K562 (cell line): ENCODE data around the gene AHI1. TPM values are rescaled to one million over a fixed set of nuclear protein-coding genes. Genes with fewer than 3 reads are reported as not detected.
A peak's percentile ranks its signal among the peaks of the same experiment; 100 is the strongest.

ENCODE experiments used
- ARID2 ChIP-seq: fragments of 450-650 bp; IDR thresholded peaks from 2 replicates; pipeline ENCODE4 v1.6.1; 2017; ENCODE audit warnings: antibody characterized with exemption, mild to moderate bottlenecking
- ARNT ChIP-seq, 2 experiments: fragments of 450-650 bp; IDR thresholded peaks; 2 replicates each; pipeline ENCODE4 v1.6.1; 2016; ENCODE audit warnings: mild to moderate bottlenecking in 1 of 2
- BCOR ChIP-seq: fragments of 450-650 bp; IDR thresholded peaks from 2 replicates; pipeline ENCODE4 v1.6.1; 2016
- BRF2 ChIP-seq: IDR thresholded peaks from 3 replicates; pipeline ENCODE4 v1.6.1; 2011; ENCODE audit warnings: borderline replicate concordance, mild to moderate bottlenecking; ENCODE audit not compliant: insufficient read length, insufficient read depth
- COPS2 ChIP-seq: fragments of 450-650 bp; conservative IDR thresholded peaks from 2 replicates; pipeline ENCODE4 v1.6.1; 2016; ENCODE audit warnings: mild to moderate bottlenecking, moderate library complexity
- DIDO1 ChIP-seq: fragments of 450-650 bp; IDR thresholded peaks from 2 replicates; pipeline ENCODE4 v1.6.1; 2016; ENCODE audit warnings: low read depth, missing biosample characterization, missing genetic modification characterization
- ELF1 ChIP-seq: fragments of 200-800 bp; sonication (Bioruptor generic); IDR thresholded peaks from 2 replicates; pipeline ENCODE4 v1.6.1; 2016; ENCODE audit warnings: missing genetic modification characterization, missing compliant biosample characterization
- HMGN3 ChIP-seq: IDR thresholded peaks from 2 replicates; pipeline ENCODE4 v1.6.1; 2011; ENCODE audit warnings: borderline replicate concordance, low read depth, mild to moderate bottlenecking, mixed read lengths, low read length; ENCODE audit not compliant: insufficient read length; ENCODE audit errors: extremely low read depth
- HNRNPK ChIP-seq: fragments of 200-400 bp; formaldehyde crosslinking; IDR thresholded peaks from one replicate; pipeline ENCODE4 v1.6.1; 2018; ENCODE audit warnings: mild to moderate bottlenecking, low read depth, low read length; ENCODE audit not compliant: poor library complexity, severe bottlenecking
- JUND ChIP-seq, 2 experiments: IDR thresholded peaks; 2 replicates in 1 of 2; 3 replicates in 1 of 2; pipeline ENCODE4 v1.6.1; 2011; ENCODE audit warnings: borderline replicate concordance in 2 of 2, low read depth in 2 of 2, low read length in 2 of 2, improper control_type of control experiment in 1 of 2, missing biosample characterization in 1 of 2, missing genetic modification characterization in 1 of 2, missing genetic modification reagents in 1 of 2
- MAFK ChIP-seq: IDR thresholded peaks from 2 replicates; pipeline ENCODE4 v1.6.1; 2011; ENCODE audit warnings: low read length, improper control_type of control experiment
- NFE2L1 ChIP-seq: fragments of 450-650 bp; IDR thresholded peaks from 2 replicates; pipeline ENCODE4 v1.6.1; 2016; ENCODE audit warnings: missing genetic modification characterization, low read depth, mild to moderate bottlenecking, missing compliant biosample characterization, moderate library complexity, borderline replicate concordance
- PCBP2 ChIP-seq: fragments of 200-400 bp; formaldehyde crosslinking; IDR thresholded peaks from 2 replicates; pipeline ENCODE4 v1.6.1; 2018; ENCODE audit warnings: low read length, low read depth, mild to moderate bottlenecking, moderate library complexity; ENCODE audit not compliant: poor library complexity, severe bottlenecking
- PHF8 ChIP-seq: fragments of 200-600 bp; sonication (generic); IDR thresholded peaks from 2 replicates; pipeline ENCODE4 v1.6.1; 2012; ENCODE audit warnings: mixed run types, mild to moderate bottlenecking, inconsistent platforms, low read length, moderate library complexity, borderline replicate concordance
- RBM34 ChIP-seq: fragments of 200-400 bp; formaldehyde crosslinking; IDR thresholded peaks from 2 replicates; pipeline ENCODE4 v1.6.1; 2018; ENCODE audit warnings: low read length, borderline replicate concordance; ENCODE audit not compliant: insufficient read depth
- SMARCA4 ChIP-seq: fragments of 450-650 bp; IDR thresholded peaks from 2 replicates; pipeline ENCODE4 v1.6.1; 2016
- SNIP1 ChIP-seq: fragments of 450-650 bp; IDR thresholded peaks from 2 replicates; pipeline ENCODE4 v1.7.1; 2017; ENCODE audit warnings: low read depth, mild to moderate bottlenecking
- TRIM24 ChIP-seq, 2 experiments: fragments of 450-650 bp; IDR thresholded peaks; 2 replicates each; pipeline ENCODE4 v1.6.1; 2016
- USF2 ChIP-seq: sonication (generic); formaldehyde crosslinking; IDR thresholded peaks from 2 replicates; pipeline ENCODE4 v1.5.0; 2020; ENCODE audit warnings: missing genetic modification reagents
- ZBTB33 ChIP-seq: sonication (generic); formaldehyde crosslinking; IDR thresholded peaks from 2 replicates; pipeline ENCODE4 v1.8.1; 2023; ENCODE audit warnings: mild to moderate bottlenecking, missing genetic modification reagents
- ZNF174 ChIP-seq: fragments of 250-450 bp; sonication (Bioruptor Pico); IDR thresholded peaks from 2 replicates; pipeline ENCODE4 v1.4.0; 2020; ENCODE audit warnings: mild to moderate bottlenecking
- ZNF217 ChIP-seq: sonication (generic); formaldehyde crosslinking; IDR thresholded peaks from 2 replicates; pipeline ENCODE4 v1.8.0; 2022; ENCODE audit warnings: mild to moderate bottlenecking, missing genetic modification reagents
- ZNF347 ChIP-seq: fragments of 450-650 bp; formaldehyde crosslinking; IDR thresholded peaks from 2 replicates; pipeline ENCODE4 v1.4.0; 2020; ENCODE audit warnings: low read depth, mild to moderate bottlenecking, moderate library complexity
- polyA plus RNA-seq, 8 experiments: library from polyadenylated mRNA; depleted of rRNA in 4 of 8; stranded (reverse) in 5 of 8; unstranded in 3 of 8; fragments of >200 nt; fragmentation: Nextera tagmentation in 2 of 8; fragmentation: Illumina TruSeq in 1 of 8; extraction: Ambion mirVana in 2 of 8; extraction: Trizol in 1 of 8; gene quantifications; 2 replicates each; pipeline versions ENCODE4 v1.2.1 to v1.2.3, GENCODE V29; 2011 to 2014; ENCODE audit warnings: inconsistent platforms in 1 of 8, missing spikeins in 1 of 8
- total RNA-seq, 7 experiments: library from RNA; depleted of rRNA in 6 of 7; stranded (reverse); fragments of >200 nt in 6 of 7; fragmentation: Illumina TruSeq in 2 of 7; extraction: Trizol in 2 of 7; gene quantifications; 2 replicates each; pipeline versions ENCODE4 v1.2.1 to v1.2.3, GENCODE V29; 2011 to 2021; ENCODE audit warnings: low replicate concordance in 1 of 7

The AHI1 gene
- total and polyA plus RNA-seq, 9 of the 15 experiments (the other 6 are each of a cell fraction or from before 2014, with no cell fraction given): 24.7 to 54.9 (median 32.2) TPM

GRCh38 chr6:135261872-135262725 lies 235.4 kb downstream of the AHI1 start (continued):
- TF ChIP-seq TRIM24 (IDR thresholded peaks at IDR 0.05) (peak in 1 of 2 experiments; percentile 47; a peak in 1 of 4 replicates), DIDO1 (tag) (no peak), ZNF174 (CRISPR knock-in tag) (no peak), SNIP1 (no peak), USF2 (CRISPR knock-in tag) (peak; percentile 46), NFE2L1 (tag) (no peak), COPS2 (no peak), HNRNPK (no peak), BRF2 (no peak), JUND (IDR thresholded peaks at IDR 0.05; ENCODE audit: borderline replicate concordance, low read depth, low read length) (no peak; the same call in 1 of the 2 replicates), JUND (tag; IDR thresholded peaks at IDR 0.05; ENCODE audit: borderline replicate concordance, low read depth, low read length) (no peak; the same call in 2 of the 3 replicates), SMARCA4 (0 out of 2 replicates have a peak, but pooled peaks have one; percentile 32), ARNT (IDR thresholded peaks at IDR 0.05) (no peak), PHF8 (no peak), ZBTB33 (0 out of 2 replicates have a peak, but pooled peaks have one; percentile 41), MAFK (no peak), ARID2 (no peak), ZNF347 (CRISPR knock-in tag) (no peak), HMGN3 (no peak), BCOR (no peak), ZNF217 (CRISPR knock-in tag) (no peak), ELF1 (tag) (no peak), PCBP2 (no peak), RBM34 (no peak)
